Activated CD8-positive, alpha-beta T cell treated with anti-CD3 and anti-CD28 coated beads for 36 hours (primary cell): ENCODE data around the gene CSPG5. TPM values are rescaled to one million over a fixed set of nuclear protein-coding genes. Genes with fewer than 3 reads are reported as not detected.

Experiments used
- ATAC-seq: fragments of 200-7000 bp; cut with Tn5 transposase; one replicate; pipeline ENCODE4 v1.10.0; 2021; ENCODE audit warnings: mild to moderate bottlenecking, moderate library complexity
- CTCF ChIA-PET: fragments of 350-600 bp; sonication (Branson Sonifier 250); formaldehyde crosslinking; loops from one replicate; lab custom pipeline; 2021; ENCODE audit warnings: antibody characterized with exemption; lab: Charles Lee
- POLR2A ChIA-PET: fragments of 350-600 bp; sonication (Branson Sonifier 250); formaldehyde crosslinking; loops from one replicate; lab custom pipeline; 2021; ENCODE audit warnings: antibody characterized with exemption; lab: Charles Lee
- DNase-seq: peaks from one replicate; pipeline ENCODE4 v3.0.0-alpha.2; 2020
- H3K27ac Mint-ChIP-seq: one replicate; pipeline ENCODE4 v1.8.0; 2021; ENCODE audit warnings: mild to moderate bottlenecking, mixed read lengths
- H3K27me3 Mint-ChIP-seq: one replicate; pipeline ENCODE4 v1.8.0; 2021; ENCODE audit warnings: mixed read lengths
- H3K36me3 Mint-ChIP-seq: one replicate; pipeline ENCODE4 v1.8.0; 2021; ENCODE audit warnings: low read depth, mixed read lengths
- H3K4me1 Mint-ChIP-seq: one replicate; pipeline ENCODE4 v1.8.0; 2021; ENCODE audit warnings: low read depth, mixed read lengths
- H3K4me3 Mint-ChIP-seq: one replicate; pipeline ENCODE4 v1.8.0; 2021; ENCODE audit warnings: mild to moderate bottlenecking, moderate library complexity, mixed read lengths
- H3K9me3 Mint-ChIP-seq: one replicate; pipeline ENCODE4 v1.8.0; 2021; ENCODE audit warnings: mixed read lengths
- intact Hi-C: fragments of 100-400 bp; cut with micrococcal nuclease; formaldehyde crosslinking; loops from one replicate; pipeline ENCODE4 v1.10.0; 2022
- total RNA-seq, 2 experiments: library from RNA; stranded (reverse); gene quantifications; one replicate each; pipeline ENCODE4 v1.2.3, GENCODE V29; 2021
- TF ChIP-seq, protein P1 (sequence below): fragments of 200-600 bp; IDR thresholded peaks from one replicate; pipeline ENCODE4 v1.8.0; 2022; ENCODE audit warnings: antibody characterized with exemption, mild to moderate bottlenecking

Gene CSPG5
- total RNA-seq, 2 experiments from 2014 or later, result 0.54 to 0.58 TPM

DNA sequence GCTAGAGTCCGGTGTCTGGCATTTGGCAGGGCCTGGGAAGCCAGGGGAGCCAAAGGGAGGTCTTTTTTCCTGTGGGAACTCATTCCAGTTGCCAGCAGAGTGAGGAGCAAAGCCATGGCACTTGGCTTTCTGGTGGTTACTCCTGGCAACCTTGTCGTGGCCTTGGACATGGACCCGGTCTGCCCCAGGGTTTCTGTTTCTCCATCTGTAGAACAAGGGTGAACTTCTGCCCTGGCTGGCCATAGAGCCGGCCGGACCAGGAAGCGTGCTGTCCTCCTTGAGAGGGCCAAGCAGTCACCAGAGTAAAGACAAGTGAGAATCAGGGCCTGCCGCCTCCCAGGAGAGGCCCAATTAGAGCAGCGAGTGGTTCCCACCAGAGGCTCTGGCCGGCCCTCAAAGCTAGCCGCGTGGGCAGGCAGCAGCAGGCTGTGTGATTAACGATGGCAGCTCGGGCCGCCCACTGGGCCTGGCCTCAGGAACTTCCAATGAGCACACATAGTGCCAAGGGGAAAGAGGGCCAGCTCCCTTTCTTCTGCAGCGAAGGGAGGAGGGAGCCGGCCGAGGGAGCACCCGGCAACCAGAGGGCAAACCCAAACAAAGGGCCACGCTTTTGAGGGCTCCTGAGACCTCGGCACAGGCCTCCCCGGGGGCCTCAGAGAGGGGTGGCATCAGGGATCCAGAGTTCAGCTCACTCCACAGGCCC lies 36.0 kb downstream of the CSPG5 start:
- DNase-seq (no peak), ATAC-seq (no peak)
- H3K27me3 Mint-ChIP-seq, result peaks cover 4% of the 10 kb centered on the region
- ChIA-PET POLR2A (interaction anchor here (0.6 kb wide), 1 partner anchor 634 kb away, joined by 3 read pairs; no protein-coding TSS in a partner anchor), CTCF (interaction anchor here (1.1 to 1.8 kb wide), 2 partner anchors 20 kb away, joined by 4 to 5 read pairs; no protein-coding TSS in a partner anchor)
- H3K4me3 Mint-ChIP-seq, result no peak overlapping the region
- H3K9me3 Mint-ChIP-seq, result no peaks in the 10 kb centered on the region
- H3K4me1 Mint-ChIP-seq, result peaks cover 5% of the 10 kb centered on the region
- H3K27ac Mint-ChIP-seq, result no peak overlapping the region
- TF ChIP-seq, protein P1, sequence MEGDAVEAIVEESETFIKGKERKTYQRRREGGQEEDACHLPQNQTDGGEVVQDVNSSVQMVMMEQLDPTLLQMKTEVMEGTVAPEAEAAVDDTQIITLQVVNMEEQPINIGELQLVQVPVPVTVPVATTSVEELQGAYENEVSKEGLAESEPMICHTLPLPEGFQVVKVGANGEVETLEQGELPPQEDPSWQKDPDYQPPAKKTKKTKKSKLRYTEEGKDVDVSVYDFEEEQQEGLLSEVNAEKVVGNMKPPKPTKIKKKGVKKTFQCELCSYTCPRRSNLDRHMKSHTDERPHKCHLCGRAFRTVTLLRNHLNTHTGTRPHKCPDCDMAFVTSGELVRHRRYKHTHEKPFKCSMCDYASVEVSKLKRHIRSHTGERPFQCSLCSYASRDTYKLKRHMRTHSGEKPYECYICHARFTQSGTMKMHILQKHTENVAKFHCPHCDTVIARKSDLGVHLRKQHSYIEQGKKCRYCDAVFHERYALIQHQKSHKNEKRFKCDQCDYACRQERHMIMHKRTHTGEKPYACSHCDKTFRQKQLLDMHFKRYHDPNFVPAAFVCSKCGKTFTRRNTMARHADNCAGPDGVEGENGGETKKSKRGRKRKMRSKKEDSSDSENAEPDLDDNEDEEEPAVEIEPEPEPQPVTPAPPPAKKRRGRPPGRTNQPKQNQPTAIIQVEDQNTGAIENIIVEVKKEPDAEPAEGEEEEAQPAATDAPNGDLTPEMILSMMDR, result no peak
- intact Hi-C loops, result no loop called here
- no peaks in the 10 kb centered on the region for H3K36me3 Mint-ChIP-seq

DNA sequence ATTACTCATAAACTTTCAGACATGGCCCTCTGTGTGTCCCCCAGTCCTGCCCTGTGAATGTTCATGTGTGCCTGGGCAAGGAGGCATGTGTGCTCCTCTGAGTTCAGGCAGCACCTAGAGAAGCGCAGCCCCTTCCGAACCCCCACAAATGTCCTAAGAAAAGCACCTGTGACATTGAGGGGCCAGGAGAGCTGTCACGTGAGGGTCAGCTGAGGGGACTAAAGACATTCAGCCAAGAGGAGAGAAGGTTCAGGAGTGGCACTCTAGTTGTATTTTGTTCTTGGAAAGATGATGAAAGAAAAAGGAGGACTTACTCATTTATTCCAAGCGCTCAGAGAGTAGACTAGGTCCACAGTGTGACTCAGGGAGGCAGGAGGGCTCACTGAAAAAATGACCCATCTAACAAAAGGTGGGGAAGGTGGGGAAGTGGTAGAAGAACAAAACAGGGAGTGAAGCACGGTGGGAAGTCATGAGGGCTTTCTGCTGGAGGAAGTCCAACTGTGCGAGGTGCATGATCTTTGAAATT lies 37.0 kb downstream of the CSPG5 start:
- Mint-ChIP-seq H3K4me3 (no peak overlapping the region), H3K27ac (peak overlapping the region; percentile 2), H3K36me3 (no peaks in the 10 kb centered on the region), H3K27me3 (peaks cover 4% of the 10 kb centered on the region), H3K9me3 (no peaks in the 10 kb centered on the region), H3K4me1 (peaks cover 5% of the 10 kb centered on the region)
- TF ChIP-seq, protein P1, result no peak
- peak; percentile 51 for ATAC-seq
- intact Hi-C loops, result no loop called here
- no peak for DNase-seq
- POLR2A ChIA-PET, result no interaction called here
- CTCF ChIA-PET, result interaction anchor here (1.1 kb wide), 1 partner anchor 19 kb away, joined by 4 read pairs; no protein-coding TSS in a partner anchor

DNA sequence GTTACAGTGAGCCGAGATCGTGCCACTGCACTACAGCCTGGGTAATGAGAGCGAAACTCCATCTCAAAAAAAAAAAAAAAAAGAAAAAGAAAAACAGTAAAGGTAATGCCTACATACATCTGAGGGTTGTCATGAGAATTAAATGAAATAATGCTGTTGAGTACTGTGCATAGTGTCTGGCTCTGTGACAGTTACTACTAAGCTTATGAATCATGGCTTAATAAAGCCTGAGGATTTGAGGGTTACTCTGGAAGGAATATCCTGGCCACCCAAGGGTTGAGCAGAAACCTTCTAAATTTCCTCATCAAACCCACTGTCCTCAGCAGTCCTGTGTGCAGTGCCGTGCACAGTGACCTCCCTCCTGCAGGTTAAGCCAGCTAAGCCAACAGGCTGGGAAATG lies 38.4 kb downstream of the CSPG5 start:
- no peak overlapping the region for H3K27ac Mint-ChIP-seq
- CTCF ChIA-PET, result interaction anchor here (0.6 to 0.9 kb wide), 2 partner anchors 27 to 275 kb away, joined by 3 read pairs; no protein-coding TSS in a partner anchor
- DNase-seq (no peak), ATAC-seq (no peak)
- peaks cover 4% of the 10 kb centered on the region for H3K27me3 Mint-ChIP-seq
- peaks cover 5% of the 10 kb centered on the region for H3K4me1 Mint-ChIP-seq
- H3K9me3 Mint-ChIP-seq, result no peaks in the 10 kb centered on the region
- POLR2A ChIA-PET, result interaction anchor here (0.6 to 0.9 kb wide), 2 partner anchors 8 to 18 kb away, joined by 3 read pairs; no protein-coding TSS in a partner anchor
- TF ChIP-seq, protein P1, result no peak
- intact Hi-C loops, result no loop called here
- H3K36me3 Mint-ChIP-seq, result no peaks in the 10 kb centered on the region
- no peak overlapping the region for H3K4me3 Mint-ChIP-seq

DNA sequence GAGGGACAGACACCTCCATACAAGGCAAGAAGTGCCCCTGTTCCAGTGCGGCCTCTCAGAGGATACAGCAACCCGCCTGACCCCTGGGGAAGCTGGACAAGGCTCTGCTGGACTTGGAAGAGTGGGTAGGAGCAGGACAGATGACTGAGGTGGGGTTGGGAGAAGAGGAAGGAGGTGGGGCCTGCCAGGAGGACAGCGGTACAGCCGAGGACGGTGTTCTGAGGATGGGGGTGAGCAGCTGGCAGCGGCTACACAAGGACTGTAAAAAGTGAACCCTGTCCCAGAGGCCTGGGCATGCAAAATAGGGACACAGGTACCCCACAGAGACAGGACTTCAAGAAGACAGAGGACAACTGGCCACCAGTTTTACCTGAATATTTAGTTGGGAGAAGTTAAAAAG lies 41.7 kb downstream of the CSPG5 start:
- Mint-ChIP-seq H3K9me3 (no peaks in the 10 kb centered on the region), H3K27ac (no peak overlapping the region), H3K4me3 (no peak overlapping the region), H3K27me3 (peaks cover 5% of the 10 kb centered on the region), H3K36me3 (no peaks in the 10 kb centered on the region), H3K4me1 (peaks cover 5% of the 10 kb centered on the region)
- DNase-seq (no peak), ATAC-seq (no peak)
- TF ChIP-seq, protein P1, result no peak
- CTCF ChIA-PET, result no interaction called here
- POLR2A ChIA-PET, result no interaction called here
- intact Hi-C loops, result no loop called here
